OCI-LY7 (cell line): Measurements from ENCODE around the gene ACSL3. TPM values are rescaled to one million over a fixed set of nuclear protein-coding genes. Genes with fewer than 3 reads are reported as not detected.
"Not testable (repeated sequence)": the region's sequence is repeated elsewhere in the genome, so short reads cannot be mapped to it uniquely, and the experiment has no call there.

ENCODE experiments used
- BruUV-seq: library from RNA; stranded (reverse); fragments of 400-500 nt; replicated peaks from 2 replicates; lab custom pipeline; 2021; lab: Mats Ljungman, UMichigan
- CTCF ChIA-PET: fragments of 300-600 bp; sonication (Branson Sonifier 250); formaldehyde crosslinking; loops from one replicate; lab custom pipeline; 2022; ENCODE audit warnings: antibody characterized with exemption; ENCODE audit not compliant: unreplicated experiment; lab: Charles Lee
- POLR2A ChIA-PET: fragments of 300-600 bp; sonication (Branson Sonifier 250); formaldehyde crosslinking; loops from one replicate; lab custom pipeline; 2022; ENCODE audit warnings: antibody characterized with exemption; lab: Charles Lee
- DNase-seq: peaks from one replicate; pipeline ENCODE4 v3.0.0-alpha.2; 2015; ENCODE audit warnings: low spot score
- H2AFZ ChIP-seq: fragments of 200-600 bp; sonication (generic), shearing (Covaris generic); 2 replicates; pipeline ENCODE4 v1.6.1; 2014; ENCODE audit warnings: mild to moderate bottlenecking, antibody characterized with exemption, low read length, moderate library complexity
- H3K27ac ChIP-seq: fragments of 200-600 bp; sonication (generic); 2 replicates; pipeline ENCODE4 v1.5.1; 2014; ENCODE audit warnings: mixed run types, low read depth, mild to moderate bottlenecking, moderate library complexity, low read length, inconsistent platforms; ENCODE audit not compliant: poor library complexity, severe bottlenecking
- H3K36me3 ChIP-seq: fragments of 200-600 bp; sonication (generic); 2 replicates; pipeline ENCODE4 v1.6.1; 2014; ENCODE audit warnings: mild to moderate bottlenecking, antibody characterized with exemption, low read length, moderate library complexity, mixed read lengths; ENCODE audit not compliant: insufficient read depth
- H3K4me1 ChIP-seq: fragments of 200-600 bp; sonication (generic); 2 replicates; pipeline ENCODE4 v1.5.1; 2014; ENCODE audit warnings: mild to moderate bottlenecking, low read length; ENCODE audit not compliant: insufficient read depth, poor library complexity, severe bottlenecking
- H3K4me2 ChIP-seq: fragments of 200-600 bp; sonication (generic); 2 replicates; pipeline ENCODE4 v1.6.1; 2014; ENCODE audit warnings: mild to moderate bottlenecking, low read length
- H3K4me3 ChIP-seq: fragments of 200-600 bp; sonication (generic); 2 replicates; pipeline ENCODE4 v1.5.1; 2014; ENCODE audit warnings: mild to moderate bottlenecking, low read depth, low read length; ENCODE audit not compliant: poor library complexity, severe bottlenecking
- H3K79me2 ChIP-seq: fragments of 200-600 bp; sonication (generic); 2 replicates; pipeline ENCODE4 v1.6.1; 2016; ENCODE audit warnings: low read depth, mild to moderate bottlenecking, low read length, moderate library complexity, mixed read lengths; ENCODE audit not compliant: insufficient read depth
- H3K9me2 ChIP-seq: fragments of 200-600 bp; sonication (generic); 2 replicates; pipeline ENCODE4 v1.6.1; 2016; ENCODE audit warnings: mild to moderate bottlenecking, low read length, mixed read lengths; ENCODE audit not compliant: insufficient read depth
- H3K9me3 ChIP-seq: fragments of 200-600 bp; sonication (generic); 2 replicates; pipeline ENCODE4 v1.6.1; 2014; ENCODE audit warnings: mild to moderate bottlenecking, mixed run types, low read length, mixed read lengths
- H4K20me1 ChIP-seq: fragments of 200-600 bp; sonication (generic); 2 replicates; pipeline ENCODE4 v1.6.1; 2014; ENCODE audit warnings: mild to moderate bottlenecking, antibody characterized with exemption, low read length, moderate library complexity, mixed read lengths; ENCODE audit not compliant: insufficient read depth
- EZH2phosphoT487 ChIP-seq: fragments of 200-600 bp; sonication (generic); IDR thresholded peaks from 2 replicates; pipeline ENCODE4 v1.6.1; 2018; ENCODE audit warnings: low read depth, borderline replicate concordance, mild to moderate bottlenecking, mixed run types, antibody characterized with exemption, low read length, moderate library complexity, mixed read lengths
- intact Hi-C: fragments of 100-400 bp; cut with micrococcal nuclease; formaldehyde crosslinking; loops from one replicate; pipeline ENCODE4 v1.10.0; 2022; ENCODE audit not compliant: unreplicated experiment
- total RNA-seq, 2 experiments: library from RNA; depleted of rRNA in 1 of 2; stranded (reverse); fragments of >200 nt in 1 of 2; shearing (Covaris generic) in 1 of 2; gene quantifications; 2 replicates each; pipeline ENCODE4 v1.2.3, GENCODE V29; 2014 to 2022
- TF ChIP-seq, protein P1 (sequence below): fragments of 200-600 bp; sonication (generic); conservative IDR thresholded peaks from 2 replicates; pipeline ENCODE4 v1.5.1; 2014; ENCODE audit warnings: mild to moderate bottlenecking, antibody characterized with exemption, low read length, moderate library complexity, mixed read lengths

Gene ACSL3
- total RNA-seq, 2 experiments from 2014 or later = 62.6 to 83.2 TPM

DNA sequence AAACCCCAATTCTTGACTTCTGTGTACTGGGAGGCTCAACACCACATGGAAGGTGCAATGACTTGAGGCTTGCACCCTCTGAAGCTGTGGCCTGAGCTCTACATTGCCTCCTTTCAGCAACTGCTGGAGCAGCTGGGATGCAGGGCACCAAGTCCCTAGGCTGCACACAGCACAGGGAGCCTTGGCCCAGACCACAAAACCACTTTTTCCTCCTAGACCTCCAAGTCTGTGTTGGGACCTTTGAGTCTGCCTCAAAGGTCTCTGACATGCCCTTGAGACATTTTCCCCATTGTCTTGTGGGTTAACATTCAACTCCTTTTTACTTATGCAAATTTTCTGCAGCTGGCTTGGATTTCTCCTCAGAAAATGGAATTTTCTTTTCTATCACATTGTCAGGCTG lies 128.6 kb downstream of the ACSL3 start:
- POLR2A ChIA-PET = no interaction called here

GRCh38 chr2:222990206-222990605 lies 129.4 kb downstream of the ACSL3 start:
- intact Hi-C loops, POLR2A ChIA-PET, H3K4me2 ChIP-seq, H3K4me1 ChIP-seq, H4K20me1 ChIP-seq, H3K4me3 ChIP-seq, H2AFZ ChIP-seq, H3K9me3 ChIP-seq, H3K27ac ChIP-seq, CTCF ChIA-PET, BruUV-seq, DNase-seq, H3K79me2 ChIP-seq, H3K9me2 ChIP-seq, H3K36me3 ChIP-seq: not testable (repeated sequence)

More for the DNA sequence above, 128.6 kb downstream of the ACSL3 start:
- intact Hi-C loops = no loop called here
- DNase-seq = no peak
- BruUV-seq = no TSS peak
- no peaks in the 10 kb centered on the region for H3K4me1 ChIP-seq
- H3K4me2 ChIP-seq = no peak overlapping the region
- H3K9me2 ChIP-seq = no peaks in the 10 kb centered on the region
- CTCF ChIA-PET = interaction anchor here (0.6 kb wide), 1 partner anchor 375 kb away, joined by 4 read pairs; no protein-coding TSS in a partner anchor
- H3K4me3 ChIP-seq = no peak overlapping the region
- no peaks in the 10 kb centered on the region for H3K36me3 ChIP-seq
- no peaks in the 10 kb centered on the region for H4K20me1 ChIP-seq
- H3K9me3 ChIP-seq = no peaks in the 10 kb centered on the region
- TF ChIP-seq, protein P1, sequence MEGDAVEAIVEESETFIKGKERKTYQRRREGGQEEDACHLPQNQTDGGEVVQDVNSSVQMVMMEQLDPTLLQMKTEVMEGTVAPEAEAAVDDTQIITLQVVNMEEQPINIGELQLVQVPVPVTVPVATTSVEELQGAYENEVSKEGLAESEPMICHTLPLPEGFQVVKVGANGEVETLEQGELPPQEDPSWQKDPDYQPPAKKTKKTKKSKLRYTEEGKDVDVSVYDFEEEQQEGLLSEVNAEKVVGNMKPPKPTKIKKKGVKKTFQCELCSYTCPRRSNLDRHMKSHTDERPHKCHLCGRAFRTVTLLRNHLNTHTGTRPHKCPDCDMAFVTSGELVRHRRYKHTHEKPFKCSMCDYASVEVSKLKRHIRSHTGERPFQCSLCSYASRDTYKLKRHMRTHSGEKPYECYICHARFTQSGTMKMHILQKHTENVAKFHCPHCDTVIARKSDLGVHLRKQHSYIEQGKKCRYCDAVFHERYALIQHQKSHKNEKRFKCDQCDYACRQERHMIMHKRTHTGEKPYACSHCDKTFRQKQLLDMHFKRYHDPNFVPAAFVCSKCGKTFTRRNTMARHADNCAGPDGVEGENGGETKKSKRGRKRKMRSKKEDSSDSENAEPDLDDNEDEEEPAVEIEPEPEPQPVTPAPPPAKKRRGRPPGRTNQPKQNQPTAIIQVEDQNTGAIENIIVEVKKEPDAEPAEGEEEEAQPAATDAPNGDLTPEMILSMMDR = no peak
- TF ChIP-seq EZH2phosphoT487 = no peak
- no peak overlapping the region for H3K27ac ChIP-seq
- H2AFZ ChIP-seq = no peak overlapping the region
- no peaks in the 10 kb centered on the region for H3K79me2 ChIP-seq

- no peaks in the 10 kb centered on the region for H4K20me1 ChIP-seq
- TF ChIP-seq, protein P1 = no peak
- no peak for TF ChIP-seq EZH2phosphoT487
- H3K9me2 ChIP-seq = no peaks in the 10 kb centered on the region
- H3K4me2 ChIP-seq = no peak overlapping the region
- H2AFZ ChIP-seq = no peak overlapping the region
- H3K79me2 ChIP-seq = no peaks in the 10 kb centered on the region
- no peak for DNase-seq
- no peaks in the 10 kb centered on the region for H3K9me3 ChIP-seq
- H3K36me3 ChIP-seq = no peaks in the 10 kb centered on the region
- H3K4me1 ChIP-seq = no peaks in the 10 kb centered on the region
- H3K4me3 ChIP-seq = no peak overlapping the region
- no peak overlapping the region for H3K27ac ChIP-seq
- intact Hi-C loops = no loop called here
- BruUV-seq = no TSS peak
- ChIA-PET POLR2A (no interaction called here), CTCF (no interaction called here)
Measured at GRCh38 chr2:222992137-222992536, 131.3 kb downstream of the ACSL3 start.

Other genes with a start within 250 kb of the ACSL3 start
- gene FARSB, start 204.9 kb upstream of the ACSL3 start, total RNA-seq (2014; rRNA removed; shearing (Covaris generic)) = 23.4 and 24.9 TPM in 2 replicates
- gene FARSB, start 204.9 kb upstream of the ACSL3 start, total RNA-seq (2022) = 44.5 and 46.7 TPM in 2 replicates
- gene MOGAT1, start 189.4 kb upstream of the ACSL3 start, total RNA-seq (2014; rRNA removed; shearing (Covaris generic)) = not detected in 2 replicates
- gene MOGAT1, start 189.4 kb upstream of the ACSL3 start, total RNA-seq (2022) = not detected in 2 replicates
- gene KCNE4, start 191.2 kb downstream of the ACSL3 start, total RNA-seq (2014; rRNA removed; shearing (Covaris generic)) = not detected in 2 replicates
- not detected in 2 replicates for gene KCNE4, start 191.2 kb downstream of the ACSL3 start, total RNA-seq (2022)